Embryonic facial prominence (tissue), 1 donor: ENCODE measurements around the gene IFI27L1.
"Not testable (repeated sequence)": the region's sequence is repeated elsewhere in the genome, so short reads cannot be mapped to it uniquely, and the experiment has no call there.

Source experiments
- DNase-seq: peaks from one replicate; pipeline ENCODE4 v3.0.0-alpha.2; 2016; ENCODE audit errors: extremely low spot score

The IFI27L1 gene

GRCh38 chr14:94048691-94049624 is 32.2 kb upstream of the IFI27L1 start:
- peak; percentile 20 for DNase-seq

- no peak for DNase-seq
These were observed 31.5 kb upstream of the IFI27L1 start for GRCh38 chr14:94049625-94050023.

GRCh38 chr14:94050231-94050880 is 30.8 kb upstream of the IFI27L1 start:
- no peak for DNase-seq

- no peak for DNase-seq
These were observed 30.0 kb upstream of the IFI27L1 start for GRCh38 chr14:94051115-94051514.

- no peak for DNase-seq
These were observed 29.3 kb upstream of the IFI27L1 start for GRCh38 chr14:94051779-94052178.

GRCh38 chr14:94052199-94052598 is 28.9 kb upstream of the IFI27L1 start:
- no peak for DNase-seq

- no peak for DNase-seq
These were observed 28.4 kb upstream of the IFI27L1 start for GRCh38 chr14:94052662-94053061.

GRCh38 chr14:94054401-94054800 is 26.7 kb upstream of the IFI27L1 start:
- DNase-seq: no peak

- no peak for DNase-seq
These were observed 26.2 kb upstream of the IFI27L1 start for GRCh38 chr14:94054936-94055335.

GRCh38 chr14:94056579-94057308 is 24.4 kb upstream of the IFI27L1 start:
- DNase-seq: no peak

- DNase-seq: no peak
These were observed 22.9 kb upstream of the IFI27L1 start for GRCh38 chr14:94058128-94058673.

GRCh38 chr14:94058674-94059138 is 22.4 kb upstream of the IFI27L1 start:
- no peak for DNase-seq

GRCh38 chr14:94059998-94060397 is 21.1 kb upstream of the IFI27L1 start:
- DNase-seq: no peak

- no peak for DNase-seq
These were observed 18.7 kb upstream of the IFI27L1 start for GRCh38 chr14:94062344-94062940.

- DNase-seq: no peak
These were observed 14.9 kb upstream of the IFI27L1 start for GRCh38 chr14:94066089-94066676.

GRCh38 chr14:94072076-94072475 is 9.0 kb upstream of the IFI27L1 start:
- not testable (repeated sequence) for DNase-seq

GRCh38 chr14:94074534-94074933 is 6.6 kb upstream of the IFI27L1 start:
- DNase-seq: no peak

GRCh38 chr14:94075008-94075407 is 6.1 kb upstream of the IFI27L1 start:
- DNase-seq: no peak

GRCh38 chr14:94077111-94077821 is 3.8 kb upstream of the IFI27L1 start:
- no peak for DNase-seq

GRCh38 chr14:94077823-94078222 is 3.3 kb upstream of the IFI27L1 start:
- no peak for DNase-seq
